Suprapubic skin (tissue), 4 donors: ENCODE measurements around the gene RFPL3. TPM values are rescaled to one million over a fixed set of nuclear protein-coding genes. Genes with fewer than 3 reads are reported as not detected.

ENCODE experiments used
- DNase-seq, 2 donors: peaks; one replicate each; pipeline ENCODE4 v3.0.0-alpha.2; 2019; ENCODE audit warnings: low spot score in 2 of 2
- H3K27ac ChIP-seq: fragments of 200-600 bp; sonication (generic); one replicate; pipeline ENCODE4 v1.5.1; 2019
- H3K27me3 ChIP-seq: fragments of 200-600 bp; sonication (generic); one replicate; pipeline ENCODE4 v1.5.1; 2019
- H3K36me3 ChIP-seq: fragments of 200-600 bp; sonication (generic); one replicate; pipeline ENCODE4 v1.5.1; 2019
- H3K4me1 ChIP-seq: fragments of 200-600 bp; sonication (generic); one replicate; pipeline ENCODE4 v1.5.1; 2019
- H3K4me3 ChIP-seq: fragments of 200-600 bp; sonication (generic); one replicate; pipeline ENCODE4 v1.5.1; 2019; ENCODE audit warnings: mild to moderate bottlenecking
- H3K9me3 ChIP-seq: fragments of 200-600 bp; sonication (generic); one replicate; pipeline ENCODE4 v1.5.1; 2019
- EP300 ChIP-seq: sonication (generic); formaldehyde crosslinking; IDR thresholded peaks from one replicate; pipeline ENCODE4 v1.6.1; 2017; ENCODE audit warnings: antibody characterized with exemption
- POLR2A ChIP-seq, 2 donors: fragments of 450-650 bp; IDR thresholded peaks; one replicate each; pipeline ENCODE4 v1.6.1; 2017; ENCODE audit warnings: antibody characterized with exemption in 2 of 2, mild to moderate bottlenecking in 2 of 2, moderate library complexity in 2 of 2
- POLR2AphosphoS5 ChIP-seq, 3 donors: sonication (generic); formaldehyde crosslinking; IDR thresholded peaks; one replicate each; pipeline ENCODE4 v1.6.1; 2017; ENCODE audit warnings: antibody characterized with exemption in 3 of 3
- WGBS: methylation state at CpG from one replicate; pipeline ENCODE4 v1.1.5; 2018; 5-methylcytosine and 5-hydroxymethylcytosine counted together
- total RNA-seq, 4 donors: library from RNA; depleted of rRNA; stranded (reverse); fragments of >200 nt; gene quantifications; one replicate each; pipeline ENCODE4 v1.1.0, GENCODE V29; 2016
- TF ChIP-seq, protein P1 (sequence below), 2 donors: fragments of 200-600 bp in 1 of 2; fragments of 450-650 bp in 1 of 2; sonication (generic) in 1 of 2; IDR thresholded peaks; one replicate each; pipeline ENCODE4 v1.5.1; 2016 to 2019; ENCODE audit warnings: antibody characterized with exemption in 2 of 2, mild to moderate bottlenecking in 1 of 2, moderate library complexity in 1 of 2

The RFPL3 gene
- total RNA-seq, 4 donors from 2014 or later = not detected

DNA sequence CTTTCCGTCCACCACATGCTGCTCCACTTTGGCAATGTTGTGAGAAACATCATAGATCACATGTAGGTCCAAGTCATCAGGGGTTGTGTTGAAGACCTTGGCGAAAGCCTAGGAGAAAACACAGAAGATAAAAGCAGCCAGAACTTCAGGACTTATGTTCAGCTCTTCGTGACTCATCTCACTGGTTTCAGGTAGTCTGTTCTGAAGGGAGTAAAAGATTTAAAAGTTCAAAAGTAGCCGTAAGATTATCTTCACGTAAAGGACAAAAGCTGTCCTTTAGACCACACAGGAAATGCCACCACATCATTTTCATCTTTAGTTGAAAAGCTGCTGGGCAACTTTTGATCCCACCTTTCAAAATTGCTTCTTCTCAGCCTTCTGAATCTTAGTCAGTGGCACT lies 37.4 kb downstream of the RFPL3 start:
- no peaks in the 10 kb centered on the region for H3K27me3 ChIP-seq
- H3K27ac ChIP-seq = no peak overlapping the region
- DNase-seq = no peak
- H3K4me1 ChIP-seq = no peaks in the 10 kb centered on the region
- H3K9me3 ChIP-seq = no peaks in the 10 kb centered on the region
- 95% methylated on average over 5 of the region's 5 CpGs for WGBS
- no peak overlapping the region for H3K4me3 ChIP-seq
- TF ChIP-seq POLR2AphosphoS5 (IDR thresholded peaks at IDR 0.05) = no peak
- peaks cover 99% of the 10 kb centered on the region for H3K36me3 ChIP-seq

DNA sequence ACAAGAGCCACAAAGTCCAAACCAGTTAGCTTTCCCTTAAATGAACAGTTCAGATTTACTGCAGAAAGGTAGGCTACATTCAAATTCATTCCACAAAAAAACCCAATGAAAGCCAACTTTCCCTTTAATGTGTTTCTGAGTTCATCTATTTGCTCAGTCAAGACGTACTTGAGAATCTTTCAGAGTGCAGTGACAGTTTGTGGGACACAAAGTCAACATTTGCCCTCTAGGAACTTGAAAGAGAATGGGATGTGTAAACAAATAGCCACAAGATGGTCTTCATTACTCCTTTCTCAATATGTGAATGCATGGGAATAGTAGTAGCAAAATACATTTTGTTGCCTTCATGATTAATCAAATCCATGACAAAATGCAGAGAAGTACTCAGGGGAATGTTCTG lies 38.6 kb downstream of the RFPL3 start:
- H3K4me1 ChIP-seq = no peaks in the 10 kb centered on the region
- 81% methylated on average over 1 of the region's 1 CpG for WGBS
- peaks cover 99% of the 10 kb centered on the region for H3K36me3 ChIP-seq
- H3K4me3 ChIP-seq = no peak overlapping the region
- H3K9me3 ChIP-seq = no peaks in the 10 kb centered on the region
- DNase-seq = no peak
- no peak overlapping the region for H3K27ac ChIP-seq
- TF ChIP-seq, protein P1, sequence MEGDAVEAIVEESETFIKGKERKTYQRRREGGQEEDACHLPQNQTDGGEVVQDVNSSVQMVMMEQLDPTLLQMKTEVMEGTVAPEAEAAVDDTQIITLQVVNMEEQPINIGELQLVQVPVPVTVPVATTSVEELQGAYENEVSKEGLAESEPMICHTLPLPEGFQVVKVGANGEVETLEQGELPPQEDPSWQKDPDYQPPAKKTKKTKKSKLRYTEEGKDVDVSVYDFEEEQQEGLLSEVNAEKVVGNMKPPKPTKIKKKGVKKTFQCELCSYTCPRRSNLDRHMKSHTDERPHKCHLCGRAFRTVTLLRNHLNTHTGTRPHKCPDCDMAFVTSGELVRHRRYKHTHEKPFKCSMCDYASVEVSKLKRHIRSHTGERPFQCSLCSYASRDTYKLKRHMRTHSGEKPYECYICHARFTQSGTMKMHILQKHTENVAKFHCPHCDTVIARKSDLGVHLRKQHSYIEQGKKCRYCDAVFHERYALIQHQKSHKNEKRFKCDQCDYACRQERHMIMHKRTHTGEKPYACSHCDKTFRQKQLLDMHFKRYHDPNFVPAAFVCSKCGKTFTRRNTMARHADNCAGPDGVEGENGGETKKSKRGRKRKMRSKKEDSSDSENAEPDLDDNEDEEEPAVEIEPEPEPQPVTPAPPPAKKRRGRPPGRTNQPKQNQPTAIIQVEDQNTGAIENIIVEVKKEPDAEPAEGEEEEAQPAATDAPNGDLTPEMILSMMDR (IDR thresholded peaks at IDR 0.05) = no peak
- TF ChIP-seq POLR2AphosphoS5 (IDR thresholded peaks at IDR 0.05) = no peak
- no peak for TF ChIP-seq EP300
- no peak for TF ChIP-seq POLR2A (IDR thresholded peaks at IDR 0.05)
- H3K27me3 ChIP-seq = no peaks in the 10 kb centered on the region

DNA sequence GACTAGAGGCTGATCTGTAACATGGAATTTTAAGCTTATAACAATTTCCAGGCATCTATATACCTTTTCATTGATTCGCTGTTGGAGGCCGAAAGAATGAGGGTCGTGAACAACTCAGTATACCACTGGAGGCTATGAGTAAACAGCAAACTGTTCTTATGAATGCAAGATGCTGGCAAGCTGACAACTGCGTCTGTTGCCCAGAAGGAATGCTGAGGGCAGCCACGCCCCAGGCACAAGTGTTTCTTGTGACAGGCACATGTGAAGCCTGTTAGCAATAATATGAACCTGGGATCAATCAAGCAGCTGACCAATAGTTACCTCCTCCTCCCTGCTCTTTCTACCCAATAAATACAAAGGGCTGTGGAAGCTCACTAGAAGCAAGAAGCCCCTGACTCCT lies 39.1 kb downstream of the RFPL3 start:
- TF ChIP-seq POLR2A (IDR thresholded peaks at IDR 0.05) = no peak
- TF ChIP-seq EP300 = no peak
- TF ChIP-seq POLR2AphosphoS5 (IDR thresholded peaks at IDR 0.05) = no peak
- TF ChIP-seq, protein P1 (IDR thresholded peaks at IDR 0.05) = no peak
- Histone ChIP-seq H3K27ac (no peak overlapping the region), H3K36me3 (peaks cover 99% of the 10 kb centered on the region), H3K4me3 (no peak overlapping the region), H3K27me3 (no peaks in the 10 kb centered on the region), H3K9me3 (no peaks in the 10 kb centered on the region), H3K4me1 (no peaks in the 10 kb centered on the region)
- WGBS = 63% methylated on average over 5 of the region's 5 CpGs
- DNase-seq = no peak

DNA sequence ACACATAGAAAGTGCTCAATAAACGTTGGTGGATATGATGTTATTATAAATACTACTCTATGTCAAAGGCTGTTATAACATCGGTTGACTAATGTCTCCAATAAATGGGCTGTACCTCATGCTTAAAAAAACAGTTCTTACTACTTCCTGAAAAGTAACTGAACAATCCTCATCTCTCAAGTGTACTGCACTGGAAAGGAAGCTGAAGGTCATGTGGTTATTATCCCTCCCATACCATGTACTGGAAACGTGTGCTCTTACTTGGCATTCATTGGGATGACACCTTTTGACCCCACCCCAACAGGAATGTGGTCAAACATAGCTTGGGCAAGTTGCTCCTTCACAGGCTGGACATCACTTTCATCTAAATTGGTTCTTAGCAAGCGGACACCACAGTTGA lies 43.8 kb downstream of the RFPL3 start:
- no peaks in the 10 kb centered on the region for H3K9me3 ChIP-seq
- no peak for DNase-seq
- 73% methylated on average over 4 of the region's 4 CpGs for WGBS
- TF ChIP-seq EP300 = no peak
- no peak for TF ChIP-seq POLR2A (IDR thresholded peaks at IDR 0.05)
- no peaks in the 10 kb centered on the region for H3K4me1 ChIP-seq
- peaks cover 97% of the 10 kb centered on the region for H3K36me3 ChIP-seq
- H3K27ac ChIP-seq = no peak overlapping the region
- no peak overlapping the region for H3K4me3 ChIP-seq
- no peaks in the 10 kb centered on the region for H3K27me3 ChIP-seq

DNA sequence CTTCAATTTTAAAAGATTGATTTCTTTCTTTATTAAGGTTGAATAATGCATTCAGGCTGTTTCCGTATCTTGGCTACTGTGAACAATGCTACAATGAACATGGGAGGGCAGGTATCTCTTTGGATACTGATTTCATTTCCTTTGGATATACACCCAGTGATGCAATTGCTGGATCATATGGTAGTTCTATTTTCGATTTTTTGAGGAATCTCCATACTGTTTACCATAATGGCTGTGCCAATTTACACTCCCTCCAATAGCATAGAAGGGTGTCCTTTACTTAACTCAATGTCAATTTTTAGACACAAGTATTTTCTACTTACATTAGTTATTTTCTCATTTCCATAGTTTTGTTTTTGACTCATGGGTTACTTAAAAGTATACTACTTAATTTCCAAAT lies 46.4 kb downstream of the RFPL3 start:
- TF ChIP-seq, protein P1 (IDR thresholded peaks at IDR 0.05) = no peak
- TF ChIP-seq POLR2AphosphoS5 (IDR thresholded peaks at IDR 0.05) = no peak
- TF ChIP-seq EP300 = no peak
- no peak for TF ChIP-seq POLR2A (IDR thresholded peaks at IDR 0.05)
- no peaks in the 10 kb centered on the region for H3K4me1 ChIP-seq
- peaks cover 95% of the 10 kb centered on the region for H3K36me3 ChIP-seq
- H3K9me3 ChIP-seq = no peaks in the 10 kb centered on the region
- no peak overlapping the region for H3K4me3 ChIP-seq
- WGBS = 79% methylated on average over 2 of the region's 2 CpGs
- no peak overlapping the region for H3K27ac ChIP-seq
- H3K27me3 ChIP-seq = no peaks in the 10 kb centered on the region
- DNase-seq = no peak

DNA sequence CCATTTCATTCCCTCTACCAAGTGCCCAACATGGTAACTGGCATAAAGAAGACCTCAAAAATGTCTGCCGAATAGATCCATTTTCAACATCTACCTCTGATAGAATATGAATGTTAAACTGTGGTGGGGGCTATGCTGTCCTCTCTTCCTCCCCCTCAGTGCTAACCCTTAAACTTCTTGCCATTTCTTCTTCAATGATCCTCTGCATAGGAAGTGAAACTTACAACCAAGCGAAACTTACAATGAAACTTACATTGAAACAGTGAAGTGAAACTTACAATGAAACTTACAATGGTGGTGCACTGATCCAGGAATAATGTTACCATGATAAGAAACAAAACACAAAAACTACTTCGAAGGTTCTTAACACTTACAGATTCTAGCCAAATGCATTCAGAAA lies 49.6 kb downstream of the RFPL3 start:
- TF ChIP-seq, protein P1 (IDR thresholded peaks at IDR 0.05) = no peak
- no peak for TF ChIP-seq POLR2AphosphoS5 (IDR thresholded peaks at IDR 0.05)
- TF ChIP-seq EP300 = no peak
- no peak for TF ChIP-seq POLR2A (IDR thresholded peaks at IDR 0.05)
- H3K9me3 ChIP-seq = no peaks in the 10 kb centered on the region
- H3K4me1 ChIP-seq = peaks cover 21% of the 10 kb centered on the region
- no peaks in the 10 kb centered on the region for H3K27me3 ChIP-seq
- WGBS = 82% methylated on average over 3 of the region's 3 CpGs
- peaks cover 62% of the 10 kb centered on the region for H3K36me3 ChIP-seq
- no peak overlapping the region for H3K4me3 ChIP-seq
- no peak for DNase-seq
- no peak overlapping the region for H3K27ac ChIP-seq
